GM18951 (cell line): ENCODE data around the gene KCNK4.
A peak's percentile ranks its signal among the peaks of the same experiment; 100 is the strongest.
"Not testable (repeated sequence)": the region's sequence is repeated elsewhere in the genome, so short reads cannot be mapped to it uniquely, and the experiment has no call there.

ENCODE experiments used
- POLR2A ChIP-seq: IDR thresholded peaks from 4 replicates; pipeline ENCODE4 v1.6.1; 2011; ENCODE audit warnings: mild to moderate bottlenecking; ENCODE audit not compliant: insufficient read length, insufficient read depth; ENCODE audit errors: extremely low read depth
- in situ Hi-C: fragments of 300-500 bp; cut with MboI; formaldehyde crosslinking; loops from one replicate; pipeline ENCODE4 v1.12.0; 2022; ENCODE audit warnings: low sequenced_read_pairs, mixed read lengths, inconsistent platforms; ENCODE audit not compliant: unreplicated experiment

Gene KCNK4

DNA sequence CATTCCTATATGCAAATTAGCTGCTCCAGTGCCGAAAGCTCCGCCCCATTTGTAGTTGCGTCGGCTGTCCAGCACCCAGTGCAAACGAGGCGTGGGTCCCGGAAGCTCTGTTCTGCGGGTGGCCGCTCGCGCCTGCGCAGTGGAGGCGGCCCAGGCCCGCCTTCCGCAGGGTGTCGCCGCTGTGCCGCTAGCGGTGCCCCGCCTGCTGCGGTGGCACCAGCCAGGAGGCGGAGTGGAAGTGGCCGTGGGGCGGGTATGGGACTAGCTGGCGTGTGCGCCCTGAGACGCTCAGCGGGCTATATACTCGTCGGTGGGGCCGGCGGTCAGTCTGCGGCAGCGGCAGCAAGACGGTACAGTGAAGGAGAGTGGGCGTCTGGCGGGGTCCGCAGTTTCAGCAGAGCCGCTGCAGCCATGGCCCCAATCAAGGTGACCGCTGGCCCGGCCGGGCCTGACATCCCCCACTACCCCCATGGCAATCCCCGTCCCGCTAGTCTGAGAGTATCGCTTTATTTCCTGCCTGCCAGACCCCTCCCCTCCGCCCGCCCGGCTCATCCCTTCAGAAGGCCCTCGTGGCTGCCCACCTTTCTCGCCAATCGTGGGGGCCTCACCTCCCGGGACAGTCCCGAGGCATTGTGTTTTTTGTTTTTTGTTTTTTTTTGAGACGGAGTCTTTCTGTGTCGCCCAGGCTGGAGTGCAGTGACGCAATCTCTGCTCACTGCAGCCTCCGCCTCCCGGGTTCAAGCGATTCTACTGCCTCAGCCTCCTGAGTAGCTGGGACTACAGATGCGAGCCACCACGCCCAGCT lies 27.1 kb downstream of the KCNK4 start, which contains the start of gene PRDX5:
Gene PRDX5, plus strand, starts transcription at position 161 of the 805 bp plus-strand sequence. Its CDS starts 95 bp downstream, at position 256.
- peak; percentile 82 for TF ChIP-seq POLR2A
- in situ Hi-C loops: no loop called here

DNA sequence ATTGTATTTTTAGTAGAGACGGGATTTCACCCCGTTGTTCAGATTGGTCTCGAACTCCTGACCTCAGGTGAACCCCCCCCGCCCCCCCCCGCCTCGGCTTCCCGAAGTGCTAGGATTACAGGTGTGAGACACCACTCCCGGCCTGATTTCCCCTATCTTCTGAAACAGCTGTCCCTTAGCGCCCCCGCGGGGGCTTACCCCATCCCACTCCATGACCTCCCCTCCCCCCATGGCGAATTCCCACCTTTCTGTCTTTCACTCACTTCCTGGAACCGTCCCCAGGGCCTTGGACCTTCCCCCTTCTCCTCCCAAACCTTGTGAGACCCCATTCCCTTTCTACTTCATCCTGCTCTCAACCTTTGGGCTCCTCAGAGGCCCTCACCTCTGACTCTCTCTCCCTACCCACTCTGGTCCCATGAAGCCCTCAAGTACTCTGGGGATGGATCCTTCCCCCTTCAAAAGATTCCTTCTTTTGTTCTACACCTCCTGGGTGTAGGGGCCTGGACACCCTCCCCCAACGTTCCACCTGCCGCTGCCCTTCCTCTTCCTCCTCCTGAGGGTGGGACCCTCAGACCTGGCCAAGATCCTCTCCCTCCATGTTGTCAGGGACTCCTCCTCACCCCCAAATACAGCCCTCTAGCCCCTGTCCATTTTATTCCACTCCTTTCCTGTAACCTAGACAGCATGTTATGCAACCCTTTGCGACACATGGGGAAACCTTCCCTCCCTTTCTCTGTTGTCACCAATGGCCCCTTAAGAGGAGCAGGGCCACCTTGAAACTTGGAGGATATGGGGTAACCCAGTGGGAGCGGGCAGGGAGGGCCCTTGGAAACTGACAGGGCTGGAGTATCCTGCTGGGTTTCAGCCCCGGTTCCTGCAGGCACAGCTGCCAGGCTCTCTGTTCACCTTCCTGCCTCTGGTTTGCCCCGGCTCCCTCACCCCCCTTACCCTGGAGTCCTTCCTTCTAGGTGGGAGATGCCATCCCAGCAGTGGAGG lies 28.0 kb downstream of the KCNK4 start:
- TF ChIP-seq POLR2A: no peak

GRCh38 chr11:64320556-64320955 lies 29.5 kb downstream of the KCNK4 start:
- in situ Hi-C loops: no loop called here

More for the DNA sequence above, 28.0 kb downstream of the KCNK4 start:
- in situ Hi-C loops: no loop called here

DNA sequence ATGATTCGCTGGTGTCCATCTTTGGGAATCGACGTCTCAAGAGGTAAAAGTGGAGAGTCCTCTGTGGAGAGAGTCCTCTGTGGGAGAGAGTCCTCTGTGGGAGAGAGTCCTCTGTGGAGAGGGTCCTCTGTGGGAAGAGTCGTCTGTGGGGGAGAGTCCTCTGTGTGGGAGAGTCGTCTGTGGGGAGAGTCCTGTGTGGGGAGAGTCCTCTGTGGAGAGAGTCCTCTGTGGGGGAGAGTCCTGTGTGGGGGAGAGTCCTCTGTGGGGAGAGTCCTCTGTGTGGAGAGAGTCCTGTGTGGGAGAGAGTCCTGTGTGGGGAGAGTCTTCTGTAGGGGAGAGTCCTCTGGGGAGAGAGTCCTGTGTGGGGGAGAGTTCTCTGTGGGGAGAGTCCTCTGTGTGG lies 29.9 kb downstream of the KCNK4 start:
- TF ChIP-seq POLR2A: no peak
- in situ Hi-C loops: no loop called here

More at GRCh38 chr11:64320556-64320955, 29.5 kb downstream of the KCNK4 start:
- TF ChIP-seq POLR2A: no peak

DNA sequence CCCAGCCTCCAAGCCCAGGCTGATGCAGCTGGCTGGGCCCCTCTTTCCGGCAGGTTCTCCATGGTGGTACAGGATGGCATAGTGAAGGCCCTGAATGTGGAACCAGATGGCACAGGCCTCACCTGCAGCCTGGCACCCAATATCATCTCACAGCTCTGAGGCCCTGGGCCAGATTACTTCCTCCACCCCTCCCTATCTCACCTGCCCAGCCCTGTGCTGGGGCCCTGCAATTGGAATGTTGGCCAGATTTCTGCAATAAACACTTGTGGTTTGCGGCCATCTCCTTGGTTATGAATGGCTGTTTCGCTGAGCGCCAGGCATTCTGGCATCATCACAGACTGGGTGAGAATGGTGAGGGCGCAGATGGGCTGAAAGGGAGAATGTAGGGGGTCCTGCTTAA lies 30.4 kb downstream of the KCNK4 start:
- no peak for TF ChIP-seq POLR2A
- in situ Hi-C loops: no loop called here

DNA sequence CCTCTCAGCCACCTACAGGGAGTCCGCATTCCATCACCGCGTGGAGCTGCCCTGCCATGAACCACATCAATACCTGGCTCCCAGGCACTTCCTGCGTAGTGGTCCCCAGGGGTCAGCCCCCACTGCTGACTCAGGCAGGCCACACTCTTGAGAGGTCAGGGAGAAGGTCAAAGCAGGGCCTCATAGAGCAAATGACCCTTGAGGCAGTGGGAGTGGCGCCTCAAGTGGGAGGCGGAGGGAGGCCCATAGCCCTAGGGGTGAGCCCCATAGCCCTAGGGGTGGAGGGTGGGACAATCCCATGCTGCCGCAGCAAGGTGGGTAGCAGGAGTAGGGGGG lies 31.8 kb downstream of the KCNK4 start:
- no peak for TF ChIP-seq POLR2A
- in situ Hi-C loops: no loop called here

DNA sequence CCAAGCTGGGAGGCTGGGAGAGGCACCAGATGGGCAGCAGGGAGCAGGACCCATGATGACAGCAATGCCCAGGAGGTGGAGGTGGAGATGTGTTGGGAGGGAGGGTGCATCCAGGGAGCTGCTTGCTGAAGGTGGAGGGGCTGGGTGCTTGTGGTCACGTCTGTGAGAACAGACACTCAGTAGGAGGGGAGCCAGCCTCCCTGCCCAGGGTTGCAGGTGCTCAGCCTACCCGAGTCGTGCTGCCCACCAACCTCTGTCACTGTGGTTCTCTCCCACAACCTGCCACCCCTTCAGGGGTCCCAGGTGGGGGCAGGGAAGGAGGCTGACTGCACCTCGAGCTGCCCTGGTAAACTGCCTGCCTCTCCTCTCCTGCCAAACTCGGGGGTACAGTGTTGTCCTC lies 32.3 kb downstream of the KCNK4 start:
- TF ChIP-seq POLR2A: no peak
- in situ Hi-C loops: no loop called here

GRCh38 chr11:64323984-64324383 lies 32.9 kb downstream of the KCNK4 start:
- in situ Hi-C loops: not testable (repeated sequence)

- no peak for TF ChIP-seq POLR2A
- in situ Hi-C loops: no loop called here
Observed at GRCh38 chr11:64324692-64325469, 33.8 kb downstream of the KCNK4 start.

- TF ChIP-seq POLR2A: no peak
- in situ Hi-C loops: no loop called here
Observed at GRCh38 chr11:64327375-64327774, 36.3 kb downstream of the KCNK4 start.

DNA sequence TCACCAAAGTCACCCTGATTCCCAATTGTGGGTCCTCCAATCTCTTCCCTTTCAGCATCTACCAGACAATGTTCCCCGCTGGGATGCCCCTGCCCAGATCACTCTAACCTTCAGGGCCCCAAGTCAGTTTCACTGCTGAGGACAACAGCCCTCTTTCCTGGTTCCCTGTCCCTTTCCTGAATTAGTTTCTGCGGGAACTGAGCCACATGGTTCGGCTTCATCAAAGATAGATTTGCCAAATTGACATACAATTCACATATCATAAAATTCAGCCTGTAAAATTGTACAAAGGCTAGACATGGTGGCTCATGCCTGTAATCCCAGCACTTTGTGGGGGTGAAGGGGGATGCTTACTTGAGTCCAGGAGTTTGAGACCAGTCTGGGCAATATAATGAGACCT lies 36.9 kb downstream of the KCNK4 start:
- no peak for TF ChIP-seq POLR2A
- in situ Hi-C loops: no loop called here

DNA sequence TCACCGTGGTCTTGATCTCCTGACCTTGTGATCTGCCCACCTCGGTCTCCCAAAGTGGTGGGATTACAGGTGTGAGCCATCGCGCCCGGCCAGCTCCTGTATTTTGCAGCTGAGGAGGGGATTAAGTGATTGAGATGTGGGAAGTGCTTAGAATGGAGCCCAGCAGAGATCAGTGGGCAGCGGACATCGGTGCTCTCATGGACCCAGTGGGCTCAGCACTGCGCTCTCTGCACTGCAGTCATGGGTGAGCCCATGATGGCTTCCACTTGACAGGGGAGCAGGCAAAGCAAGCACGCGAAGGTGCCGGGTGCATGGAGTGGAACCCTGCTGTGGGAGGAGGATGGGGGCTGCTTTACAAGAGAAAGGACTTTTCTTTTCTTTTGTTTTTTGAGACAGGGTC lies 39.8 kb downstream of the KCNK4 start:
- in situ Hi-C loops: no loop called here
- no peak for TF ChIP-seq POLR2A
